ENCODE measurements around the gene TBL1Y. TPM values are rescaled to one million over a fixed set of nuclear protein-coding genes. Genes with fewer than 3 reads are reported as not detected.

The TBL1Y gene
- total and polyA plus RNA-seq, 2 experiments from 2014 or later, result 2.6 to 5.8 TPM

GRCh38 chrY:7056886-7057285 lies 146.4 kb downstream of the TBL1Y start (continued):
- no peak for TF ChIP-seq ZNF331 (CRISPR knock-in tag; IDR thresholded peaks at IDR 0.05; ENCODE audit: low read depth)
- no peak for TF ChIP-seq STAT1 (IDR thresholded peaks at IDR 0.05; ENCODE audit: unreplicated experiment)
- no peak for TF ChIP-seq REST (IDR thresholded peaks at IDR 0.05; ENCODE audit: unreplicated experiment)
- no peak for TF ChIP-seq EZH2 (IDR thresholded peaks at IDR 0.05; ENCODE audit: low read depth, unreplicated experiment)
- TF ChIP-seq ZNF114 (CRISPR knock-in tag; IDR thresholded peaks at IDR 0.05), result no peak
- no peak for TF ChIP-seq JUNB (IDR thresholded peaks at IDR 0.05; ENCODE audit: unreplicated experiment)
- TF ChIP-seq CREB1 (CRISPR knock-in tag; IDR thresholded peaks at IDR 0.05; ENCODE audit: low read depth), result no peak
- TF ChIP-seq, protein P1, sequence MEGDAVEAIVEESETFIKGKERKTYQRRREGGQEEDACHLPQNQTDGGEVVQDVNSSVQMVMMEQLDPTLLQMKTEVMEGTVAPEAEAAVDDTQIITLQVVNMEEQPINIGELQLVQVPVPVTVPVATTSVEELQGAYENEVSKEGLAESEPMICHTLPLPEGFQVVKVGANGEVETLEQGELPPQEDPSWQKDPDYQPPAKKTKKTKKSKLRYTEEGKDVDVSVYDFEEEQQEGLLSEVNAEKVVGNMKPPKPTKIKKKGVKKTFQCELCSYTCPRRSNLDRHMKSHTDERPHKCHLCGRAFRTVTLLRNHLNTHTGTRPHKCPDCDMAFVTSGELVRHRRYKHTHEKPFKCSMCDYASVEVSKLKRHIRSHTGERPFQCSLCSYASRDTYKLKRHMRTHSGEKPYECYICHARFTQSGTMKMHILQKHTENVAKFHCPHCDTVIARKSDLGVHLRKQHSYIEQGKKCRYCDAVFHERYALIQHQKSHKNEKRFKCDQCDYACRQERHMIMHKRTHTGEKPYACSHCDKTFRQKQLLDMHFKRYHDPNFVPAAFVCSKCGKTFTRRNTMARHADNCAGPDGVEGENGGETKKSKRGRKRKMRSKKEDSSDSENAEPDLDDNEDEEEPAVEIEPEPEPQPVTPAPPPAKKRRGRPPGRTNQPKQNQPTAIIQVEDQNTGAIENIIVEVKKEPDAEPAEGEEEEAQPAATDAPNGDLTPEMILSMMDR (conservative IDR thresholded peaks at IDR 0.05; ENCODE audit: low read depth in 2 of 2), result no peak
- no peak for TF ChIP-seq POLR2AphosphoS5 (IDR thresholded peaks at IDR 0.05; ENCODE audit: low read depth)

DNA sequence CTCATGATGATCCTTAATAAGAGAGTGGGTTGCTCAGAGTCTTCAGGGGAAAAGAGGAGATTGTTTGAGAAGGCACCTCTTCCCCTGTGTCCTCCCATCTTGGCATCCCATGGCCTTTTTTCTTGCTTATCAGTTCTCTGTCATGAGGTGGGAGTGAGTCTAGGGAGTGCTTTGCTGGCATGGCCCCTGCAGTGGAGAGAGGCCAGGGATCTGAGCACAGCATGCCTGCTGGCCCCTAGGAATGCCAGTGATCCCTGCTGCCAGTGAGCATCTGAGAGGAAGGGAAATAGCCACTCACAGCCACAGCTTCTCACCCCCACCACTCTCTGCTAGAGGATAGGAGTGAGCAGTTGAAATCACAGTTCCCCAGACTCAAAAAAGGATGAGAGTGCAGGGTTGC lies 168.2 kb downstream of the TBL1Y start:
- no peak overlapping the region for H3K27ac ChIP-seq (ENCODE audit: low read depth)
- H3K4me1 ChIP-seq (ENCODE audit: insufficient read depth), result no peaks in the 10 kb centered on the region
- H3K4me3 ChIP-seq, result no peak overlapping the region
- no peaks in the 10 kb centered on the region for H3F3A ChIP-seq (replicated peaks; ENCODE audit: low read depth)
- H3K36me3 Mint-ChIP-seq (ENCODE audit: low read depth), result no peaks in the 10 kb centered on the region; the same call in 2 of the 3 replicates
- H3K36me3 ChIP-seq (ENCODE audit: insufficient read depth), result no peaks in the 10 kb centered on the region
- H3K4me1 Mint-ChIP-seq, result no peaks in the 10 kb centered on the region
- H3K4me2 ChIP-seq, result no peak overlapping the region
- H2AFZ ChIP-seq, result no peak overlapping the region
- H3K79me2 ChIP-seq (replicated peaks; ENCODE audit: insufficient read depth), result no peaks in the 10 kb centered on the region
- H3K27ac Mint-ChIP-seq, result no peak overlapping the region
- H3K27me3 Mint-ChIP-seq (ENCODE audit: insufficient read depth, low read depth, poor library complexity), result no peaks in the 10 kb centered on the region
- H3K27me3 ChIP-seq (ENCODE audit: insufficient read depth), result no peaks in the 10 kb centered on the region
- H4K20me1 ChIP-seq (replicated peaks; ENCODE audit: insufficient read depth), result no peaks in the 10 kb centered on the region
- no peaks in the 10 kb centered on the region for H3K9me3 Mint-ChIP-seq
- H3K9me2 ChIP-seq (ENCODE audit: insufficient read depth), result no peaks in the 10 kb centered on the region
- H3K4me3 Mint-ChIP-seq, result no peak overlapping the region
- ATAC-seq (no peak), DNase-seq (ENCODE audit: low spot score) (no peak)
- TF ChIP-seq, protein P1 (conservative IDR thresholded peaks at IDR 0.05; ENCODE audit: low read depth in 2 of 2), result no peak
- TF ChIP-seq ETS1 (IDR thresholded peaks at IDR 0.05) (no peak), ZNF331 (CRISPR knock-in tag; IDR thresholded peaks at IDR 0.05; ENCODE audit: low read depth) (no peak), EZH2phosphoT487 (IDR thresholded peaks at IDR 0.05; ENCODE audit: unreplicated experiment) (no peak), NANOG (IDR thresholded peaks at IDR 0.05; ENCODE audit: borderline replicate concordance) (no peak), EZH2 (IDR thresholded peaks at IDR 0.05; ENCODE audit: low read depth, unreplicated experiment) (no peak), REST (IDR thresholded peaks at IDR 0.05; ENCODE audit: unreplicated experiment) (no peak), STAT1 (IDR thresholded peaks at IDR 0.05; ENCODE audit: unreplicated experiment) (no peak), CREB1 (CRISPR knock-in tag; IDR thresholded peaks at IDR 0.05; ENCODE audit: low read depth) (no peak)

All from GM23338 (cell line).